ENCODE data around the gene REPS2. TPM values are rescaled to one million over a fixed set of nuclear protein-coding genes. Genes with fewer than 3 reads are reported as not detected.

The REPS2 gene
- total RNA-seq, 3 donors from 2014 or later (not counting 1 experiment from before 2014, with no cell fraction given): 0.27 to 9.2 (median 0.59) TPM

GRCh38 chrX:17053502-17053901 is 107.0 kb downstream of the REPS2 start:
- Mint-ChIP-seq H3K9me3 (no peaks in the 10 kb centered on the region), H3K4me3 (no peak overlapping the region), H3K4me1 (no peaks in the 10 kb centered on the region), H3K27ac (no peak overlapping the region), H3K36me3 (no peaks in the 10 kb centered on the region), H3K27me3 (ENCODE audit: low read depth in 2 of 2) (no peaks in the 10 kb centered on the region)
- 94% methylated on average over 4 of the region's 5 CpGs for WGBS (ENCODE audit: insufficient coverage)
- DNase-seq: no peak
- Histone ChIP-seq H3K27me3 (ENCODE audit: control insufficient read depth, insufficient read depth, low read length) (no peaks in the 10 kb centered on the region), H3K4me3 (ENCODE audit: low read length) (no peak overlapping the region), H3K9me3 (ENCODE audit: control insufficient read depth, insufficient read depth, low read length) (no peaks in the 10 kb centered on the region), H3K36me3 (ENCODE audit: control insufficient read depth, insufficient read depth, low read length) (no peaks in the 10 kb centered on the region), H3K27ac (ENCODE audit: low read length) (no peak overlapping the region), H3K4me1 (ENCODE audit: control insufficient read depth, insufficient read depth, low read length) (no peaks in the 10 kb centered on the region)
- intact Hi-C loops (cut with micrococcal nuclease): no loop called here
- no peak for ATAC-seq
- no peak for TF ChIP-seq CTCF (IDR thresholded peaks at IDR 0.05)

- H3K27me3 ChIP-seq (ENCODE audit: control insufficient read depth, insufficient read depth, low read length): no peaks in the 10 kb centered on the region
- WGBS (ENCODE audit: insufficient coverage): 67% methylated on average over 1 of the region's 2 CpGs
- no peaks in the 10 kb centered on the region for H3K4me1 Mint-ChIP-seq
- no peak overlapping the region for H3K4me3 Mint-ChIP-seq
- no peak for TF ChIP-seq CTCF (IDR thresholded peaks at IDR 0.05)
- no peaks in the 10 kb centered on the region for H3K4me1 ChIP-seq (ENCODE audit: control insufficient read depth, insufficient read depth, low read length)
- intact Hi-C loops (cut with micrococcal nuclease): no loop called here
- DNase-seq: no peak
- H3K27ac Mint-ChIP-seq: no peak overlapping the region
- H3K4me3 ChIP-seq (ENCODE audit: low read length): no peak overlapping the region
- no peaks in the 10 kb centered on the region for H3K36me3 ChIP-seq (ENCODE audit: control insufficient read depth, insufficient read depth, low read length)
- H3K9me3 ChIP-seq (ENCODE audit: control insufficient read depth, insufficient read depth, low read length): no peaks in the 10 kb centered on the region
- ATAC-seq: no peak
- H3K36me3 Mint-ChIP-seq: no peaks in the 10 kb centered on the region
- H3K27ac ChIP-seq (ENCODE audit: low read length): no peak overlapping the region
- no peaks in the 10 kb centered on the region for H3K27me3 Mint-ChIP-seq (ENCODE audit: low read depth in 2 of 2)
- no peaks in the 10 kb centered on the region for H3K9me3 Mint-ChIP-seq
Measured at GRCh38 chrX:17056868-17057608, 110.6 kb downstream of the REPS2 start.

GRCh38 chrX:17062065-17062464 is 115.6 kb downstream of the REPS2 start:
- H3K4me1 ChIP-seq (ENCODE audit: control insufficient read depth, insufficient read depth, low read length): no peaks in the 10 kb centered on the region
- no peak for TF ChIP-seq CTCF (IDR thresholded peaks at IDR 0.05)
- Mint-ChIP-seq H3K9me3 (no peaks in the 10 kb centered on the region), H3K27ac (no peak overlapping the region), H3K27me3 (ENCODE audit: low read depth in 2 of 2) (no peaks in the 10 kb centered on the region), H3K4me1 (no peaks in the 10 kb centered on the region), H3K4me3 (no peak overlapping the region), H3K36me3 (no peaks in the 10 kb centered on the region)
- H3K27ac ChIP-seq (ENCODE audit: low read length): no peak overlapping the region
- H3K4me3 ChIP-seq (ENCODE audit: low read length): no peak overlapping the region
- intact Hi-C loops (cut with micrococcal nuclease): no loop called here
- H3K36me3 ChIP-seq (ENCODE audit: control insufficient read depth, insufficient read depth, low read length): no peaks in the 10 kb centered on the region
- H3K9me3 ChIP-seq (ENCODE audit: control insufficient read depth, insufficient read depth, low read length): no peaks in the 10 kb centered on the region
- no peak for ATAC-seq
- no peaks in the 10 kb centered on the region for H3K27me3 ChIP-seq (ENCODE audit: control insufficient read depth, insufficient read depth, low read length)
- DNase-seq: no peak

- TF ChIP-seq CTCF (IDR thresholded peaks at IDR 0.05): no peak
- Histone ChIP-seq H3K9me3 (ENCODE audit: control insufficient read depth, insufficient read depth, low read length) (no peaks in the 10 kb centered on the region), H3K36me3 (ENCODE audit: control insufficient read depth, insufficient read depth, low read length) (no peaks in the 10 kb centered on the region), H3K4me1 (ENCODE audit: control insufficient read depth, insufficient read depth, low read length) (no peaks in the 10 kb centered on the region), H3K27me3 (ENCODE audit: control insufficient read depth, insufficient read depth, low read length) (no peaks in the 10 kb centered on the region), H3K27ac (ENCODE audit: low read length) (no peak overlapping the region), H3K4me3 (ENCODE audit: low read length) (no peak overlapping the region)
- WGBS (ENCODE audit: insufficient coverage): 83% methylated on average over 1 of the region's 5 CpGs
- Mint-ChIP-seq H3K36me3 (no peaks in the 10 kb centered on the region), H3K4me1 (no peaks in the 10 kb centered on the region), H3K9me3 (no peaks in the 10 kb centered on the region), H3K27ac (no peak overlapping the region), H3K27me3 (ENCODE audit: low read depth in 2 of 2) (peaks cover 0 to 14% of the 10 kb centered on the region in 2 donors), H3K4me3 (no peak overlapping the region)
- no peak for DNase-seq
- no peak for ATAC-seq
- intact Hi-C loops (cut with micrococcal nuclease): no loop called here
Measured at GRCh38 chrX:17065100-17065499, 118.6 kb downstream of the REPS2 start.
